ENCODE results near the gene ARMH1.

- TF ChIP-seq TAF1 (IDR thresholded peaks at IDR 0.05; ENCODE audit: borderline replicate concordance, insufficient read depth, low read length), result no peak
- TF ChIP-seq REST (IDR thresholded peaks at IDR 0.05; ENCODE audit: insufficient read depth in 1 of 2, low read depth in 2 of 2, low read length in 2 of 2), result no peak
- no peak for TF ChIP-seq POLR2AphosphoS5 (IDR thresholded peaks at IDR 0.05; ENCODE audit: low read depth, low read length)
- TF ChIP-seq SIN3A (IDR thresholded peaks at IDR 0.05; ENCODE audit: borderline replicate concordance, insufficient read depth, low read length), result no peak
Observed at GRCh38 chr1:44735992-44736391, 61.5 kb downstream of the ARMH1 start.
